ENCODE results near the gene FUZ. TPM values are rescaled to one million over a fixed set of nuclear protein-coding genes. Genes with fewer than 3 reads are reported as not detected.

Gene FUZ
- total and polyA plus RNA-seq, 2 of the 4 experiments (the other 2 are of a cell fraction) = 12.1 to 14.3 TPM

GRCh38 chr19:49761249-49761624 is 51.9 kb downstream of the FUZ start:
- WGBS, 2 experiments (ENCODE audit: extremely low coverage in 2 of 2, insufficient read length in 1 of 2) = no CpG with 5 or more reads among the region's 1 CpG
- Histone ChIP-seq H4K8ac (ENCODE audit: low read depth in 2 of 2, low read length in 2 of 2) (peak overlapping the region in 1 of 2 experiments; percentile 24; a peak in 1 of 4 replicates), H3K79me1 (ENCODE audit: low read depth in 1 of 2, low read length in 2 of 2) (no peaks in the 10 kb centered on the region), H4K91ac (ENCODE audit: insufficient read depth, low read depth, low read length) (no peak overlapping the region), H3K4me2 (ENCODE audit: low read depth, low read length) (no peak overlapping the region), H3K27ac (ENCODE audit: insufficient read depth, low read length) (no peak overlapping the region), H2BK5ac (ENCODE audit: low read depth, low read length, poor library complexity, severe bottlenecking) (no peak overlapping the region), H3K36me3 (ENCODE audit: control insufficient read depth, insufficient read depth, low read length) (no peaks in the 10 kb centered on the region), H3K23ac (ENCODE audit: low read depth, low read length) (no peak overlapping the region), H3K4me3 (ENCODE audit: insufficient read depth, low read depth, low read length) (no peak overlapping the region), H2BK120ac (ENCODE audit: low read depth, low read length) (no peak overlapping the region), H3K4ac (ENCODE audit: low read depth, low read length) (no peak overlapping the region), H3K9me1 (ENCODE audit: insufficient read depth, low read length) (0 out of 2 replicates have a peak, but pooled peaks cover 3% of the 10 kb centered on the region), H2BK20ac (ENCODE audit: low read depth, low read length) (no peak overlapping the region), H4K20me1 (ENCODE audit: insufficient read depth, low read length) (no peaks in the 10 kb centered on the region), H2AFZ (replicated peaks; ENCODE audit: low read length, poor library complexity) (peak overlapping the region; percentile 59), H3K56ac (ENCODE audit: extremely low read depth, insufficient read depth, low read length) (no peak overlapping the region), H3K27me3 (ENCODE audit: control insufficient read depth, insufficient read depth, low read length) (no peaks in the 10 kb centered on the region), H3K9me3 (ENCODE audit: control insufficient read depth, insufficient read depth, low read length) (peaks cover under 1% of the 10 kb centered on the region; the same call in 1 of the 2 replicates), H2AK9ac (replicated peaks; ENCODE audit: low read depth, low read length, poor library complexity) (no peak overlapping the region), H2BK15ac (ENCODE audit: low read depth, low read length) (no peak overlapping the region), H3K4me1 (ENCODE audit: control insufficient read depth, insufficient read depth, low read length) (peaks cover 10% of the 10 kb centered on the region), H3K14ac (replicated peaks; ENCODE audit: low read depth, low read length) (no peak overlapping the region), H3K18ac (ENCODE audit: low read depth, low read length) (no peak overlapping the region), H4K5ac (ENCODE audit: low read depth, low read length) (peak overlapping the region; percentile 21; the same call in 1 of the 2 replicates), H2AK5ac (ENCODE audit: low read depth, low read length) (no peak overlapping the region), H3K9ac (ENCODE audit: low read depth, low read length) (no peak overlapping the region)
- no TSS peak for BruUV-seq (replicated peaks)
- intact Hi-C loops (cut with micrococcal nuclease) (no loop called here), dilution Hi-C loops (cut with HindIII; ENCODE audit: low sequenced_read_pairs, unreplicated experiment) (no loop called here), in situ Hi-C loops (cut with MboI; ENCODE audit: low sequenced_read_pairs) (no loop called here)
- TF ChIP-seq MAZ (IDR thresholded peaks at IDR 0.05; ENCODE audit: borderline replicate concordance, low read depth, low read length) (no peak), CEBPB (IDR thresholded peaks at IDR 0.05; ENCODE audit: low read depth, low read length) (no peak), MAFK (IDR thresholded peaks at IDR 0.05; ENCODE audit: low read depth, low read length) (no peak)
- DNase-seq (no peak), ATAC-seq (ENCODE audit: low read depth) (no peak)
- CTCF ChIA-PET = no interaction called here
- POLR2A ChIA-PET (ENCODE audit: unreplicated experiment) = no interaction called here

Data from IMR-90 (cell line).